Prostate gland (tissue), 2 donors: ENCODE results near the gene RAB15. TPM values are rescaled to one million over a fixed set of nuclear protein-coding genes. Genes with fewer than 3 reads are reported as not detected.

ENCODE experiments used
- DNase-seq: peaks from one replicate; pipeline ENCODE4 v3.0.0-alpha.2; 2019; ENCODE audit warnings: low spot score
- H3K27ac ChIP-seq, 2 donors: fragments of 200-600 bp; sonication (generic); 2 replicates each; pipeline ENCODE4 v1.5.1; 2017 to 2019
- H3K27me3 ChIP-seq: fragments of 200-600 bp; sonication (generic); replicated peaks from 2 replicates; pipeline ENCODE4 v1.5.1; 2019; ENCODE audit not compliant: insufficient read depth
- H3K36me3 ChIP-seq, 2 donors: fragments of 200-600 bp; sonication (generic); 1 replicate in 1 of 2; 2 replicates in 1 of 2; pipeline versions ENCODE4 v1.5.1 to v1.8.1; 2017 to 2019
- H3K4me1 ChIP-seq: fragments of 200-600 bp; sonication (generic); replicated peaks from 2 replicates; pipeline ENCODE4 v1.5.1; 2019
- H3K4me3 ChIP-seq, 2 donors: fragments of 200-600 bp; sonication (generic); 2 replicates each; pipeline ENCODE4 v1.5.1; 2017 to 2019
- H3K9me3 ChIP-seq: fragments of 200-600 bp; sonication (generic); 2 replicates; pipeline ENCODE4 v1.5.1; 2017
- CTCF ChIP-seq, 4 experiments: fragments of 200-600 bp in 2 of 4; fragments of 450-650 bp in 2 of 4; sonication (generic) in 2 of 4; IDR thresholded peaks; 1 replicate in 3 of 4; 2 replicates in 1 of 4; pipeline ENCODE4 v1.5.1; 2016 to 2019; ENCODE audit warnings: antibody characterized with exemption in 4 of 4, mild to moderate bottlenecking in 2 of 4, moderate library complexity in 2 of 4
- POLR2A ChIP-seq: fragments of 450-650 bp; IDR thresholded peaks from one replicate; pipeline ENCODE4 v1.6.1; 2016; ENCODE audit warnings: antibody characterized with exemption, mild to moderate bottlenecking
- POLR2AphosphoS5 ChIP-seq: sonication (generic); formaldehyde crosslinking; IDR thresholded peaks from one replicate; pipeline ENCODE4 v1.6.1; 2017; ENCODE audit warnings: antibody characterized with exemption
- WGBS: methylation state at CpG from one replicate; pipeline ENCODE4 v1.1.5; 2018; 5-methylcytosine and 5-hydroxymethylcytosine counted together
- intact Hi-C: fragments of 100-400 bp; cut with DNase I; formaldehyde crosslinking; loops from one replicate; pipeline ENCODE4 v1.14.2; 2022
- small RNA-seq, 2 donors: library from RNA; depleted of rRNA; stranded (forward); fragments of <200 nt; gene quantifications; one replicate each; pipeline ENCODE3, GENCODE V24; 2016
- total RNA-seq, 2 donors: library from RNA; depleted of rRNA; stranded (reverse); fragments of >200 nt; gene quantifications; one replicate each; pipeline ENCODE4 v1.1.0, GENCODE V29; 2016

The RAB15 gene
- total RNA-seq, 2 donors from 2014 or later: 10.1 to 17.5 TPM

GRCh38 chr14:64912261-64912660, 59.9 kb downstream of the RAB15 start:
- Histone ChIP-seq H3K36me3 (no peaks in the 10 kb centered on the region), H3K4me3 (no peak overlapping the region), H3K9me3 (no peaks in the 10 kb centered on the region), H3K27ac (no peak overlapping the region), H3K4me1 (peaks cover 6% of the 10 kb centered on the region), H3K27me3 (no peaks in the 10 kb centered on the region)
- DNase-seq: no peak
- WGBS: 50% methylated on average over 1 of the region's 1 CpG
- no peak for TF ChIP-seq POLR2A
- no peak for TF ChIP-seq CTCF (IDR thresholded peaks at IDR 0.05)
- no peak for TF ChIP-seq POLR2AphosphoS5
- intact Hi-C loops: no loop called here

GRCh38 chr14:64910847-64911495, 61.2 kb downstream of the RAB15 start:
- TF ChIP-seq CTCF (IDR thresholded peaks at IDR 0.05): peak in 2 of 4 experiments; percentile 32
- no peak for TF ChIP-seq POLR2AphosphoS5
- TF ChIP-seq POLR2A: no peak
- WGBS: 13% methylated on average over 3 of the region's 3 CpGs
- H3K36me3 ChIP-seq: no peaks in the 10 kb centered on the region
- H3K27me3 ChIP-seq: no peaks in the 10 kb centered on the region
- H3K4me3 ChIP-seq: no peak overlapping the region
- H3K4me1 ChIP-seq: peaks cover 6% of the 10 kb centered on the region
- DNase-seq: no peak
- intact Hi-C loops: no loop called here
- no peaks in the 10 kb centered on the region for H3K9me3 ChIP-seq
- no peak overlapping the region for H3K27ac ChIP-seq

GRCh38 chr14:64906022-64906421, 66.1 kb downstream of the RAB15 start:
- intact Hi-C loops: no loop called here
- Histone ChIP-seq H3K4me1 (no peaks in the 10 kb centered on the region), H3K36me3 (no peaks in the 10 kb centered on the region), H3K27me3 (no peaks in the 10 kb centered on the region), H3K4me3 (no peak overlapping the region), H3K27ac (no peak overlapping the region), H3K9me3 (no peaks in the 10 kb centered on the region)
- TF ChIP-seq POLR2A (no peak), POLR2AphosphoS5 (no peak), CTCF (IDR thresholded peaks at IDR 0.05) (no peak)
- no peak for DNase-seq
- 52% methylated on average over 6 of the region's 6 CpGs for WGBS

GRCh38 chr14:64899958-64900357, 72.2 kb downstream of the RAB15 start:
- Histone ChIP-seq H3K4me1 (no peaks in the 10 kb centered on the region), H3K36me3 (no peaks in the 10 kb centered on the region), H3K9me3 (no peaks in the 10 kb centered on the region), H3K4me3 (no peak overlapping the region), H3K27me3 (no peaks in the 10 kb centered on the region), H3K27ac (no peak overlapping the region)
- no peak for DNase-seq
- intact Hi-C loops: loop anchor here (5.0 kb wide), 1 partner anchor 228 kb away; no protein-coding TSS in a partner anchor
- TF ChIP-seq CTCF (IDR thresholded peaks at IDR 0.05) (no peak), POLR2A (no peak), POLR2AphosphoS5 (no peak)
- WGBS: 68% methylated on average over 1 of the region's 1 CpG

Small RNAs within 50 kb of the gene (small RNA-seq; reads per million reads assigned to genes)
- 0 reads per million in 2 donors for gene RPPH1-2P

Other genes with a start within 250 kb of the RAB15 start
- 1 to 10 TPM; 2.7 to 3.7 TPM for gene SPTB, start 92.4 kb downstream of the RAB15 start, total RNA-seq
- 10 to 100 TPM; 47.8 to 49.2 TPM for gene CHURC1, start 57.9 kb downstream of the RAB15 start, total RNA-seq
- 10 to 100 TPM; 18.9 to 55.0 TPM for gene GPX2, start 29.6 kb downstream of the RAB15 start, total RNA-seq
- 10 to 100 TPM; 23.5 to 46.2 TPM for gene FNTB, start 14.6 kb upstream of the RAB15 start, total RNA-seq
- 10 to 100 TPM; 73.2 to 79.0 TPM for gene MAX, start 130.2 kb upstream of the RAB15 start, total RNA-seq